ENCODE measurements around the gene MYRF. TPM values are rescaled to one million over a fixed set of nuclear protein-coding genes. Genes with fewer than 3 reads are reported as not detected.

The MYRF gene
- total and polyA plus RNA-seq, 9 of the 15 experiments (the other 6 are each of a cell fraction or from before 2014, with no cell fraction given), result 2.3 to 25.8 (median 7.1) TPM

DNA sequence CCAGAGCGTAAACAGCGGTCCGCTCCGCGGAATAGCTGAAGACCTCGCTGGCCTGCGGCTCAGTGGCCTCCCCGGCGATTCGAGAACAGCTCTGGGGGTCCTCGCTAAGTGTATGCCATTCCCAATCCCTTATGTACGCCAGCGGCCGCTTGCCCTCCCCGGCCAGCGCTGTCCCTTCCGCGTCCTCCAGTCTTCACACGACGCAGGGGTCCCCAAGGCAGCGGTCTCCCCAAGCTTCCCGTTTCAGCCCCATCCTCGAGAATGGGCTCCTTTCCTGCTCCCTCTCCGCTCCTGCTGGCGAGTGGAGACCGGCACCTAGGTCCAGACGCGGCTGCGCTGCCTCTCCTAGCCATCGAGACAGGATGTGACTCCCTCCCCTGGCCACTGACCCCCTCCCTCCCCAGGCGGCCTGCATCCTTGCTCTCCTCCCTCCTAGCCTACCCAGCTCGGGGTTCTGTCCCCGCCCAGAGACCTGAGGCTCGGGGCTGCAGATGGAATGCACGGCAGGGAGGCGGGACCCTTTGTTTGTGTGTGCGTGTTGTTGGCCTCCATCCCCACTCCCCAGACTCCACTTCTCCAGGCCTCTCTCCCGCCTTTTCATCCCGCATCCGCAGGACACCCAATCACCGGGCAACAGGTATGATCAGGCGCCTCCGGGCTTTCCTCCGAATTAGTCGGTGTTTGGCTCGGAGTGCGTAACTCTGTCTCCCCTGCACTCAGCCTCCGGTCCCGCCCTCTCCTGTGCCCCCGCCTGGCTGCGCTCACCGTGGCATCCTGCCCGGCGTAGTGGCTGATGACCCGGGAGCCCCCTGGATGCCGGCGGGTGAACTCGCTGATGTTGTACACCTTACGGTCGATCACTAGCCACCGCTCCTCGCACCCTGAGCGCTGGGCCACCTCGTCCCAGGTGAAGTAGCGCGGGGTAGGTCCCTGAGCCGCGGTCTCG is 63.6 kb downstream of the MYRF start (continued):
- TF ChIP-seq, protein P1, sequence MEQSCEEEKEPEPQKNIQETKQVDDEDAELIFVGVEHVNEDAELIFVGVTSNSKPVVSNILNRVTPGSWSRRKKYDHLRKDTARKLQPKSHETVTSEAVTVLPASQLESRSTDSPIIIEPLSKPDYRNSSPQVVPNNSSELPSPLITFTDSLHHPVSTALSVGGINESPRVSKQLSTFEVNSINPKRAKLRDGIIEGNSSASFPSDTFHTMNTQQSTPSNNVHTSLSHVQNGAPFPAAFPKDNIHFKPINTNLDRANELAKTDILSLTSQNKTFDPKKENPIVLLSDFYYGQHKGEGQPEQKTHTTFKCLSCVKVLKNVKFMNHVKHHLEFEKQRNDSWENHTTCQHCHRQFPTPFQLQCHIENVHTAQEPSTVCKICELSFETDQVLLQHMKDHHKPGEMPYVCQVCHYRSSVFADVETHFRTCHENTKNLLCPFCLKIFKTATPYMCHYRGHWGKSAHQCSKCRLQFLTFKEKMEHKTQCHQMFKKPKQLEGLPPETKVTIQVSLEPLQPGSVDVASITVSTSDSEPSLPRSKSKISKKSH (CRISPR knock-in tag; IDR thresholded peaks at IDR 0.05), result no peak
- TF ChIP-seq CREM (IDR thresholded peaks at IDR 0.05; ENCODE audit: low read depth), result peak; percentile 17; the same call in 1 of the 2 replicates
- no peak for TF ChIP-seq TCF3 (CRISPR knock-in tag; IDR thresholded peaks at IDR 0.05)
- no peak for TF ChIP-seq PHF21A (IDR thresholded peaks at IDR 0.05; ENCODE audit: borderline replicate concordance, low read depth)
- 0 out of 2 replicates have a peak, but pooled peaks have one; percentile 3 for TF ChIP-seq TAL1 (IDR thresholded peaks at IDR 0.05)
- no peak for TF ChIP-seq HDAC2 (IDR thresholded peaks at IDR 0.05)
- no peak for TF ChIP-seq ZBTB26 (CRISPR knock-in tag; IDR thresholded peaks at IDR 0.05)
- no peak for TF ChIP-seq ZNF764 (CRISPR knock-in tag; IDR thresholded peaks at IDR 0.05; ENCODE audit: low read depth)
- TF ChIP-seq, protein P2, sequence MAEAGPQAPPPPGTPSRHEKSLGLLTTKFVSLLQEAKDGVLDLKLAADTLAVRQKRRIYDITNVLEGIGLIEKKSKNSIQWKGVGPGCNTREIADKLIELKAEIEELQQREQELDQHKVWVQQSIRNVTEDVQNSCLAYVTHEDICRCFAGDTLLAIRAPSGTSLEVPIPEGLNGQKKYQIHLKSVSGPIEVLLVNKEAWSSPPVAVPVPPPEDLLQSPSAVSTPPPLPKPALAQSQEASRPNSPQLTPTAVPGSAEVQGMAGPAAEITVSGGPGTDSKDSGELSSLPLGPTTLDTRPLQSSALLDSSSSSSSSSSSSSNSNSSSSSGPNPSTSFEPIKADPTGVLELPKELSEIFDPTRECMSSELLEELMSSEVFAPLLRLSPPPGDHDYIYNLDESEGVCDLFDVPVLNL (CRISPR knock-in tag; IDR thresholded peaks at IDR 0.05; ENCODE audit: low read depth), result no peak
- peak; percentile 53; the same call in 1 of the 2 replicates for TF ChIP-seq STAG1 (CRISPR knock-in tag; IDR thresholded peaks at IDR 0.05; ENCODE audit: borderline replicate concordance)
- no peak; the same call in 1 of the 2 replicates for TF ChIP-seq SMARCA5 (IDR thresholded peaks at IDR 0.05)
- TF ChIP-seq PHF20 (IDR thresholded peaks at IDR 0.05; ENCODE audit: partially characterized antibody), result no peak
- TF ChIP-seq NFIX (CRISPR knock-in tag; IDR thresholded peaks at IDR 0.05; ENCODE audit: low read depth), result no peak
- TF ChIP-seq, protein P3, sequence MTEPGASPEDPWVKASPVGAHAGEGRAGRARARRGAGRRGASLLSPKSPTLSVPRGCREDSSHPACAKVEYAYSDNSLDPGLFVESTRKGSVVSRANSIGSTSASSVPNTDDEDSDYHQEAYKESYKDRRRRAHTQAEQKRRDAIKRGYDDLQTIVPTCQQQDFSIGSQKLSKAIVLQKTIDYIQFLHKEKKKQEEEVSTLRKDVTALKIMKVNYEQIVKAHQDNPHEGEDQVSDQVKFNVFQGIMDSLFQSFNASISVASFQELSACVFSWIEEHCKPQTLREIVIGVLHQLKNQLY (CRISPR knock-in tag; conservative IDR thresholded peaks at IDR 0.05), result no peak
- TF ChIP-seq, protein P4, sequence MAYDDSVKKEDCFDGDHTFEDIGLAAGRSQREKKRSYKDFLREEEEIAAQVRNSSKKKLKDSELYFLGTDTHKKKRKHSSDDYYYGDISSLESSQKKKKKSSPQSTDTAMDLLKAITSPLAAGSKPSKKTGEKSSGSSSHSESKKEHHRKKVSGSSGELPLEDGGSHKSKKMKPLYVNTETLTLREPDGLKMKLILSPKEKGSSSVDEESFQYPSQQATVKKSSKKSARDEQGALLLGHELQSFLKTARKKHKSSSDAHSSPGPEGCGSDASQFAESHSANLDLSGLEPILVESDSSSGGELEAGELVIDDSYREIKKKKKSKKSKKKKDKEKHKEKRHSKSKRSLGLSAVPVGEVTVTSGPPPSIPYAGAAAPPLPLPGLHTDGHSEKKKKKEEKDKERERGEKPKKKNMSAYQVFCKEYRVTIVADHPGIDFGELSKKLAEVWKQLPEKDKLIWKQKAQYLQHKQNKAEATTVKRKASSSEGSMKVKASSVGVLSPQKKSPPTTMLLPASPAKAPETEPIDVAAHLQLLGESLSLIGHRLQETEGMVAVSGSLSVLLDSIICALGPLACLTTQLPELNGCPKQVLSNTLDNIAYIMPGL (CRISPR knock-in tag; IDR thresholded peaks at IDR 0.05), result peak; percentile 88
- TF ChIP-seq ZNF184 (CRISPR knock-in tag; IDR thresholded peaks at IDR 0.05), result no peak
- TF ChIP-seq ELF1 (tag; IDR thresholded peaks at IDR 0.05), result peak; percentile 10; the same call in 1 of the 2 replicates
- TF ChIP-seq HCFC1 (IDR thresholded peaks at IDR 0.05; ENCODE audit: low read depth, low read length), result no peak
- no peak for TF ChIP-seq KLF13 (tag; IDR thresholded peaks at IDR 0.05; ENCODE audit: borderline replicate concordance, low read depth)
- no peak for TF ChIP-seq KAT8 (IDR thresholded peaks at IDR 0.05; ENCODE audit: low read depth)
- TF ChIP-seq MEF2D (tag; conservative IDR thresholded peaks at IDR 0.05; ENCODE audit: low read depth), result no peak
- TF ChIP-seq MEF2A (IDR thresholded peaks at IDR 0.05; ENCODE audit: control insufficient read depth, low read depth, low read length), result no peak

All from K562 (cell line).